Immature natural killer cell (primary cell): ENCODE results near the gene ATP6V1F. TPM values are rescaled to one million over a fixed set of nuclear protein-coding genes. Genes with fewer than 3 reads are reported as not detected.

Source experiments
- polyA plus RNA-seq, 3 donors: library from polyadenylated mRNA; unstranded; fragments of 300-500 nt; fragmentation: Illumina TruSeq; gene quantifications; one replicate each; pipeline ENCODE4 v1.2.3, GENCODE V29; 2021

The ATP6V1F gene
- polyA plus RNA-seq, 3 donors from 2014 or later: 358 to 616 (median 487) TPM

Other genes with a start within 250 kb of the ATP6V1F start
- not detected for gene GARIN1A, start 190.6 kb upstream of the ATP6V1F start, polyA plus RNA-seq
- gene CALU, start 123.5 kb upstream of the ATP6V1F start, polyA plus RNA-seq: 10 to 100 TPM; 26.6 to 49.3 (median 45.9) TPM
- not detected for gene OPN1SW, start 87.1 kb upstream of the ATP6V1F start, polyA plus RNA-seq
- gene CCDC136, start 70.9 kb upstream of the ATP6V1F start, polyA plus RNA-seq: 1 to 10 TPM in 1 of 3 donors, under 1 TPM in 1, not detected in 1; 0.24 to 2.6 TPM
- not detected for gene FLNC, start 32.5 kb upstream of the ATP6V1F start, polyA plus RNA-seq
- under 1 TPM in 1 of 3 donors, not detected in 2; 0.16 TPM for gene KCP, start 47.9 kb downstream of the ATP6V1F start, polyA plus RNA-seq
- gene IRF5, start 75.1 kb downstream of the ATP6V1F start, polyA plus RNA-seq: 10 to 100 TPM; 14.2 to 31.7 (median 25.6) TPM
- gene TNPO3, start 192.3 kb downstream of the ATP6V1F start, polyA plus RNA-seq: 10 to 100 TPM; 26.3 to 49.4 (median 41.9) TPM